ENCODE results near the gene ESX1. TPM values are rescaled to one million over a fixed set of nuclear protein-coding genes. Genes with fewer than 3 reads are reported as not detected.

ESX1 gene
- total and polyA plus RNA-seq, 2 donors (not counting 3 experiments of a cell fraction or from before 2014, with no cell fraction given) = not detected

- no peak for FAIRE-seq
- Histone ChIP-seq H3K27ac (ENCODE audit: insufficient read depth, low read depth, low read length) (no peak overlapping the region), H4K20me1 (replicated peaks; ENCODE audit: control insufficient read depth, extremely low read depth, insufficient read depth, low read length) (no peaks in the 10 kb centered on the region), H2AFZ (ENCODE audit: low read depth, low read length) (no peak overlapping the region), H3K4me2 (ENCODE audit: insufficient read depth, low read length) (no peak overlapping the region), H3K9ac (replicated peaks; ENCODE audit: extremely low read depth, insufficient read depth, low read length) (no peak overlapping the region), H3K9me3 (replicated peaks; ENCODE audit: control insufficient read depth, insufficient read depth, low read length) (no peaks in the 10 kb centered on the region), H3K4me1 (ENCODE audit: control insufficient read depth, extremely low read depth, insufficient read depth, low read length) (no peaks in the 10 kb centered on the region), H3K4me3 (replicated peaks in 1 of 3; ENCODE audit: insufficient read depth in 1 of 3, low read depth in 1 of 3, low read length in 3 of 3) (no peak overlapping the region), H3K9me1 (replicated peaks; ENCODE audit: control insufficient read depth, extremely low read depth, insufficient read depth, low read length) (no peaks in the 10 kb centered on the region), H3K36me3 (ENCODE audit: control insufficient read depth in 2 of 2, extremely low read depth in 1 of 2, insufficient read depth in 2 of 2, low read length in 2 of 2) (no peaks in the 10 kb centered on the region), H3K79me2 (ENCODE audit: control insufficient read depth, insufficient read depth, low read length) (no peaks in the 10 kb centered on the region), H3K27me3 (ENCODE audit: control insufficient read depth in 2 of 2, insufficient read depth in 2 of 2, low read length in 2 of 2) (peaks cover 0 to 2% of the 10 kb centered on the region in 2 experiments)
- TF ChIP-seq MAX (IDR thresholded peaks at IDR 0.05; ENCODE audit: insufficient read depth, insufficient read length) = no peak
- TF ChIP-seq JUN (IDR thresholded peaks at IDR 0.05; ENCODE audit: borderline replicate concordance, insufficient read depth, insufficient read length, low read depth) = no peak
- dilution Hi-C loops (cut with MboI; ENCODE audit: extremely low pct_ligation_motif_present, low sequenced_read_pairs) = no loop called here
- intact Hi-C loops (cut with micrococcal nuclease) = no loop called here
- no peak for DNase-seq (ENCODE audit: low read depth, low spot score)
- ChIA-PET POLR2A (no interaction called here), CTCF (no interaction called here)
- no TSS peak for BruUV-seq (replicated peaks)
Observed at GRCh38 chrX:104280609-104281008, 25.9 kb upstream of the ESX1 start.

DNA sequence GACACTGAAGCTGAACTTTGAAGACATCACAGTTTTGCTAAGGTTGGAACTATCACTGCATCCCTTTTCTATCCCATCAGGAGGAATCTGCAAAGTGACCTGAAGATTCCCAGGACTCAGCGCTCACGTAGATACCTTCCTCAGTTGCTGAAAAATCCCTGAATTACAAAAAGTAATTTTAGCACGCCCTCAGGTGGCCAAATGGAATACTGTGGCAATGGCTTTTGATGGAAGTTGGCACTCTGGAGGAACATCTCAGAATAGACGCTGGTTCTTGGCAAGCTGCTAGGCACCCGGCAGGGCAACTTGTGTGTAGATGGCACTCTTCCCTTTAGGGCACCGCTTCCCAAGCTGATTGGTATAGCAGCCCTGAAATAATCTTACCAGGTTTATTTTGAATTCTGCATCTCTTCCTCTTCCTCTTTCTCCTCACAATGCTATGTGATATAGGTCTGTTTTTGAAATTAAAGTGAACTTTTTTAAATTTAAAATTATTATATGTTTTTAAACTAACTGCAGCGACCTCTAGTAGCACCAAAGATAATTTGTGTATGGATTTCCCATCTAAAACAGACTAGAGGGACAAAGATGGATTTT lies 16.3 kb upstream of the ESX1 start:
- intact Hi-C loops (cut with micrococcal nuclease) (loop anchor here (1.0 kb wide), 3 partner anchors 76 to 353 kb away; no protein-coding TSS in a partner anchor), dilution Hi-C loops (cut with MboI; ENCODE audit: extremely low pct_ligation_motif_present, low sequenced_read_pairs) (no loop called here)
- no peak overlapping the region for H3K27ac ChIP-seq (ENCODE audit: insufficient read depth, low read depth, low read length)
- no TSS peak for BruUV-seq (replicated peaks)
- peak overlapping the region in 1 of 3 experiments; percentile 40 for H3K4me3 ChIP-seq (replicated peaks in 1 of 3; ENCODE audit: insufficient read depth in 1 of 3, low read depth in 1 of 3, low read length in 3 of 3)
- ChIA-PET POLR2A (no interaction called here), CTCF (interaction anchor here (1.0 to 2.7 kb wide), 7 partner anchors 11 to 426 kb away, joined by 3 to 17 read pairs (median 4); partner anchors contain the start of gene SLC25A53)
- TF ChIP-seq POLR2A (IDR thresholded peaks at IDR 0.05; ENCODE audit: low read depth, low read length) (no peak), EZH2 (IDR thresholded peaks at IDR 0.05; ENCODE audit: borderline replicate concordance, low read depth, low read length, severe bottlenecking) (no peak), POLR2AphosphoS5 (IDR thresholded peaks at IDR 0.05; ENCODE audit: insufficient read depth, low read depth, low read length) (no peak), CTCF (IDR thresholded peaks at IDR 0.05; ENCODE audit: extremely low read depth in 1 of 2, insufficient read depth in 1 of 2, low read depth in 1 of 2, low read length in 2 of 2) (peak; percentile 49 to 55), MYC (IDR thresholded peaks at IDR 0.05; ENCODE audit: low read depth, low read length) (no peak), FOS (IDR thresholded peaks at IDR 0.05; ENCODE audit: borderline replicate concordance, insufficient read depth, low read length) (no peak)
- no peaks in the 10 kb centered on the region for H3K79me2 ChIP-seq (ENCODE audit: control insufficient read depth, insufficient read depth, low read length)
- peaks cover 0 to 7% of the 10 kb centered on the region in 2 experiments for H3K27me3 ChIP-seq (ENCODE audit: control insufficient read depth in 2 of 2, insufficient read depth in 2 of 2, low read length in 2 of 2)
- no peaks in the 10 kb centered on the region for H3K36me3 ChIP-seq (ENCODE audit: control insufficient read depth in 2 of 2, extremely low read depth in 1 of 2, insufficient read depth in 2 of 2, low read length in 2 of 2)
- no peaks in the 10 kb centered on the region for H3K9me1 ChIP-seq (replicated peaks; ENCODE audit: control insufficient read depth, extremely low read depth, insufficient read depth, low read length)
- no peaks in the 10 kb centered on the region for H3K9me3 ChIP-seq (replicated peaks; ENCODE audit: control insufficient read depth, insufficient read depth, low read length)
- peaks cover 2% of the 10 kb centered on the region for H3K4me1 ChIP-seq (ENCODE audit: control insufficient read depth, extremely low read depth, insufficient read depth, low read length)
- DNase-seq (ENCODE audit: low read depth, low spot score) (peak; percentile 62), FAIRE-seq (peak; percentile 93)
- H2AFZ ChIP-seq (ENCODE audit: low read depth, low read length) = peak overlapping the region; percentile 21
- H3K4me2 ChIP-seq (ENCODE audit: insufficient read depth, low read length) = peak overlapping the region; percentile 67
- H4K20me1 ChIP-seq (replicated peaks; ENCODE audit: control insufficient read depth, extremely low read depth, insufficient read depth, low read length) = no peaks in the 10 kb centered on the region
- H3K9ac ChIP-seq (replicated peaks; ENCODE audit: extremely low read depth, insufficient read depth, low read length) = no peak overlapping the region

Data from endothelial cell of umbilical vein (primary cell).